A549 (cell line): ENCODE data around the gene ALAS2. TPM values are rescaled to one million over a fixed set of nuclear protein-coding genes. Genes with fewer than 3 reads are reported as not detected.
A peak's percentile ranks its signal among the peaks of the same experiment; 100 is the strongest.
"Not testable (repeated sequence)": the region's sequence is repeated elsewhere in the genome, so short reads cannot be mapped to it uniquely, and the experiment has no call there.

ENCODE experiments used
- ATAC-seq, 2 experiments: fragments of 200-7000 bp in 1 of 2; fragments of >200 bp in 1 of 2; cut with Nextera tagmentation in 1 of 2; cut with Tn5 transposase in 1 of 2; 3 replicates each; pipeline versions ENCODE4 v1.8.0 to v1.9.1; 2018 to 2020; ENCODE audit warnings: mild to moderate bottlenecking in 1 of 2, moderate library complexity in 1 of 2
- CTCF ChIA-PET: fragments of 300-600 bp; sonication (Branson Sonifier 250); formaldehyde crosslinking; extraction: SDS; loops from one replicate; lab custom pipeline; 2021; ENCODE audit warnings: antibody characterized with exemption, inconsistent platforms; lab: Yijun Ruan, JAX
- POLR2A ChIA-PET: fragments of 350-600 bp; formaldehyde crosslinking; extraction: SDS; loops from one replicate; lab custom pipeline; 2021; ENCODE audit warnings: antibody characterized with exemption, inconsistent platforms; lab: Yijun Ruan, JAX
- DNase-seq, 2 experiments: peaks; one replicate each; pipeline versions ENCODE4 v3.0.0 to v3.0.0-alpha.2; 2011 to 2016; ENCODE audit warnings: low read depth in 1 of 2, low spot score in 1 of 2
- FAIRE-seq: peaks from 2 replicates; lab custom pipeline; 2011; peaks lifted over from hg19 to GRCh38; lab: Jason Lieb, UNC
- H3K27ac ChIP-seq, 2 experiments: fragments of >200 bp; sonication (Bioruptor Twin); formaldehyde crosslinking; 3 replicates each; pipeline ENCODE4 v1.5.1; 2016 to 2017
- H3K4me1 ChIP-seq: fragments of >200 bp; sonication (Bioruptor Twin); formaldehyde crosslinking; 3 replicates; pipeline ENCODE4 v1.6.1; 2016
- H3K4me2 ChIP-seq: fragments of >200 bp; sonication (Bioruptor Twin); formaldehyde crosslinking; 3 replicates; pipeline ENCODE4 v1.6.1; 2016
- H3K4me3 ChIP-seq: fragments of >200 bp; sonication (Bioruptor Twin); formaldehyde crosslinking; 3 replicates; pipeline ENCODE4 v1.5.1; 2016
- H3K9me3 ChIP-seq: fragments of >200 bp; sonication (Bioruptor Twin); formaldehyde crosslinking; 3 replicates; pipeline ENCODE4 v1.6.1; 2016
- ATOH8 ChIP-seq: fragments of 250-450 bp; sonication (Bioruptor Pico); IDR thresholded peaks from 2 replicates; pipeline ENCODE4 v1.5.0; 2020; ENCODE audit warnings: low read depth, mild to moderate bottlenecking, moderate library complexity
- CBX8 ChIP-seq: fragments of 200-600 bp; sonication (generic); IDR thresholded peaks from 2 replicates; pipeline ENCODE4 v1.6.1; 2016
- CEBPB ChIP-seq, 2 experiments: fragments of >200 bp in 1 of 2; sonication (Bioruptor Twin) in 1 of 2; formaldehyde crosslinking in 1 of 2; IDR thresholded peaks; 2 replicates each; pipeline ENCODE4 v1.6.1; 2012 to 2016
- CHD4 ChIP-seq: fragments of 200-600 bp; sonication (generic); IDR thresholded peaks from 2 replicates; pipeline ENCODE4 v1.6.1; 2016; ENCODE audit warnings: antibody characterized with exemption, mild to moderate bottlenecking, borderline replicate concordance
- CTCF ChIP-seq: fragments of >200 bp; sonication (Bioruptor Twin); formaldehyde crosslinking; IDR thresholded peaks from 3 replicates; pipeline ENCODE4 v1.5.1; 2016
- EP300 ChIP-seq, 2 experiments: fragments of >200 bp; sonication (Bioruptor Twin); formaldehyde crosslinking; IDR thresholded peaks; 2 replicates in 1 of 2; 3 replicates in 1 of 2; pipeline ENCODE4 v1.6.1; 2016 to 2017
- ESRRA ChIP-seq: fragments of 150-350 bp; IDR thresholded peaks from 2 replicates; pipeline ENCODE4 v1.6.1; 2014; ENCODE audit warnings: mild to moderate bottlenecking, low read length, borderline replicate concordance
- FOSL2 ChIP-seq, 2 experiments: fragments of 450-650 bp in 1 of 2; fragments of >200 bp in 1 of 2; sonication (Bioruptor Twin) in 1 of 2; formaldehyde crosslinking; IDR thresholded peaks; 2 replicates each; pipeline versions ENCODE4 v1.5.0 to v1.6.1; 2016 to 2020; ENCODE audit warnings: mild to moderate bottlenecking in 1 of 2, moderate library complexity in 1 of 2
- HDAC2 ChIP-seq: fragments of 200-600 bp; sonication (generic); IDR thresholded peaks from 2 replicates; pipeline ENCODE4 v1.6.1; 2016
- HES2 ChIP-seq: fragments of >200 bp; sonication (Bioruptor Twin); formaldehyde crosslinking; IDR thresholded peaks from 2 replicates; pipeline ENCODE4 v1.6.1; 2016
- HOXA7 ChIP-seq: fragments of 250-450 bp; sonication (Bioruptor Pico); IDR thresholded peaks from 2 replicates; pipeline ENCODE4 v1.5.0; 2020; ENCODE audit warnings: mild to moderate bottlenecking, moderate library complexity
- JUN ChIP-seq, 2 experiments: fragments of >200 bp; sonication (Bioruptor Twin); formaldehyde crosslinking; IDR thresholded peaks; 2 replicates in 1 of 2; 3 replicates in 1 of 2; pipeline ENCODE4 v1.6.1; 2016 to 2017
- KDM5A ChIP-seq: fragments of 200-600 bp; sonication (generic); IDR thresholded peaks from 2 replicates; pipeline ENCODE4 v1.6.1; 2016; ENCODE audit warnings: antibody characterized with exemption, mild to moderate bottlenecking
- MAFK ChIP-seq: fragments of 450-650 bp; IDR thresholded peaks from 2 replicates; pipeline ENCODE4 v1.6.1; 2014; ENCODE audit not compliant: partially characterized antibody
- MAX ChIP-seq: IDR thresholded peaks from 2 replicates; pipeline ENCODE4 v1.6.1; 2012
- PHF8 ChIP-seq: fragments of 200-600 bp; sonication (generic); IDR thresholded peaks from 2 replicates; pipeline ENCODE4 v1.6.1; 2016; ENCODE audit warnings: low read depth, mild to moderate bottlenecking, antibody characterized with exemption, moderate library complexity, borderline replicate concordance
- POLR2AphosphoS2 ChIP-seq: conservative IDR thresholded peaks from 2 replicates; pipeline ENCODE4 v1.6.1; 2012; ENCODE audit warnings: low read length, improper control_type of control experiment, inconsistent platforms
- RAD21 ChIP-seq, 2 experiments: fragments of >200 bp in 1 of 2; sonication (Bioruptor Twin) in 1 of 2; formaldehyde crosslinking in 1 of 2; IDR thresholded peaks in 1 of 2; conservative IDR thresholded peaks in 1 of 2; 2 replicates in 1 of 2; 3 replicates in 1 of 2; pipeline ENCODE4 v1.6.1; 2012 to 2018; ENCODE audit warnings: inconsistent platforms in 1 of 2
- RCOR1 ChIP-seq: fragments of 150-350 bp; IDR thresholded peaks from 2 replicates; pipeline ENCODE4 v1.6.1; 2014; ENCODE audit warnings: antibody characterized with exemption, low read length, low read depth
- SMC3 ChIP-seq: fragments of >200 bp; sonication (Bioruptor Twin); formaldehyde crosslinking; IDR thresholded peaks from 3 replicates; pipeline ENCODE4 v1.6.1; 2018; ENCODE audit warnings: inconsistent platforms
- SREBF2 ChIP-seq: fragments of 450-650 bp; IDR thresholded peaks from 2 replicates; pipeline ENCODE4 v1.6.1; 2014; ENCODE audit warnings: mild to moderate bottlenecking, moderate library complexity
- ZNF302 ChIP-seq: fragments of 250-450 bp; sonication (Bioruptor Pico); IDR thresholded peaks from 2 replicates; pipeline ENCODE4 v1.9.0; 2021; ENCODE audit warnings: inconsistent platforms, mild to moderate bottlenecking, moderate library complexity
- ZSCAN20 ChIP-seq: fragments of 250-450 bp; sonication (Bioruptor Pico); IDR thresholded peaks from 2 replicates; pipeline ENCODE4 v1.8.0; 2022; ENCODE audit warnings: mild to moderate bottlenecking, moderate library complexity
- WGBS: methylation state at CpG from one replicate; pipeline ENCODE4 v1.1.6; 2017; ENCODE audit errors: missing lambda C conversion rate; 5-methylcytosine and 5-hydroxymethylcytosine counted together
- polyA plus RNA-seq, 4 experiments: library from polyadenylated mRNA; depleted of rRNA in 3 of 4; stranded (reverse); fragments of >200 nt; fragmentation: RNase III in 1 of 4; extraction: RNeasy Plus Mini Kit Qiagen cat#74134 plus additional on column Dnase treatment in 1 of 4; gene quantifications; 2 replicates in 3 of 4; 3 replicates in 1 of 4; pipeline ENCODE4 v1.2.3, GENCODE V29; 2011 to 2017
- TF ChIP-seq, protein P1 (sequence below): fragments of 250-450 bp; sonication (Bioruptor Pico); IDR thresholded peaks from 2 replicates; pipeline ENCODE4 v1.5.0; 2021; ENCODE audit warnings: mild to moderate bottlenecking, moderate library complexity, borderline replicate concordance
- TF ChIP-seq, protein P2 (sequence below): fragments of >200 bp; sonication (Bioruptor Twin); formaldehyde crosslinking; IDR thresholded peaks from 3 replicates; pipeline ENCODE4 v1.6.1; 2016

The ALAS2 gene
- polyA plus RNA-seq, 2 of the 4 experiments (the other 2 are of a cell fraction): not detected

- Histone ChIP-seq H3K4me2 (peak overlapping the region; percentile 21; the same call in 2 of the 3 replicates), H3K27ac (no peak overlapping the region), H3K9me3 (no peaks in the 10 kb centered on the region), H3K4me3 (no peak overlapping the region), H3K4me1 (no peaks in the 10 kb centered on the region)
- 17% methylated on average over 5 of the region's 5 CpGs for WGBS
- FAIRE-seq (no peak), ATAC-seq (peak; percentile 64 to 81; a peak in 5 of 6 replicates), DNase-seq (peak; percentile 2 to 33)
- no peak for TF ChIP-seq HDAC2
- peak; percentile 67 for TF ChIP-seq CTCF
- no peak for TF ChIP-seq ZSCAN20
- TF ChIP-seq EP300 (IDR thresholded peaks at IDR 0.05): no peak
- TF ChIP-seq RAD21 (conservative IDR thresholded peaks at IDR 0.05 in 1 of 2, IDR thresholded peaks at IDR 0.05 in 1 of 2): peak; percentile 77 to 83
- TF ChIP-seq, protein P1, sequence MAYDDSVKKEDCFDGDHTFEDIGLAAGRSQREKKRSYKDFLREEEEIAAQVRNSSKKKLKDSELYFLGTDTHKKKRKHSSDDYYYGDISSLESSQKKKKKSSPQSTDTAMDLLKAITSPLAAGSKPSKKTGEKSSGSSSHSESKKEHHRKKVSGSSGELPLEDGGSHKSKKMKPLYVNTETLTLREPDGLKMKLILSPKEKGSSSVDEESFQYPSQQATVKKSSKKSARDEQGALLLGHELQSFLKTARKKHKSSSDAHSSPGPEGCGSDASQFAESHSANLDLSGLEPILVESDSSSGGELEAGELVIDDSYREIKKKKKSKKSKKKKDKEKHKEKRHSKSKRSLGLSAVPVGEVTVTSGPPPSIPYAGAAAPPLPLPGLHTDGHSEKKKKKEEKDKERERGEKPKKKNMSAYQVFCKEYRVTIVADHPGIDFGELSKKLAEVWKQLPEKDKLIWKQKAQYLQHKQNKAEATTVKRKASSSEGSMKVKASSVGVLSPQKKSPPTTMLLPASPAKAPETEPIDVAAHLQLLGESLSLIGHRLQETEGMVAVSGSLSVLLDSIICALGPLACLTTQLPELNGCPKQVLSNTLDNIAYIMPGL (CRISPR knock-in tag): no peak
- TF ChIP-seq SREBF2: no peak
- no peak for TF ChIP-seq MAFK
- TF ChIP-seq FOSL2 (IDR thresholded peaks at IDR 0.05): no peak
- no peak for TF ChIP-seq FOSL2 (CRISPR knock-in tag; IDR thresholded peaks at IDR 0.05)
- TF ChIP-seq CHD4: no peak
- no peak for TF ChIP-seq ESRRA
- no peak for TF ChIP-seq CEBPB (IDR thresholded peaks at IDR 0.05)
- TF ChIP-seq PHF8: no peak
- peak; percentile 60 for TF ChIP-seq SMC3
- TF ChIP-seq RCOR1: no peak
- ChIA-PET CTCF (interaction anchor here (0.7 to 1.3 kb wide), 8 partner anchors 40 to 1175 kb away, joined by 3 to 13 read pairs (median 4); no protein-coding TSS in a partner anchor), POLR2A (interaction anchor here (1.2 kb wide), 1 partner anchor 418 kb away, joined by 7 read pairs; no protein-coding TSS in a partner anchor)
Measured at GRCh38 chrX:55057675-55058249, 27.0 kb upstream of the ALAS2 start.

DNA sequence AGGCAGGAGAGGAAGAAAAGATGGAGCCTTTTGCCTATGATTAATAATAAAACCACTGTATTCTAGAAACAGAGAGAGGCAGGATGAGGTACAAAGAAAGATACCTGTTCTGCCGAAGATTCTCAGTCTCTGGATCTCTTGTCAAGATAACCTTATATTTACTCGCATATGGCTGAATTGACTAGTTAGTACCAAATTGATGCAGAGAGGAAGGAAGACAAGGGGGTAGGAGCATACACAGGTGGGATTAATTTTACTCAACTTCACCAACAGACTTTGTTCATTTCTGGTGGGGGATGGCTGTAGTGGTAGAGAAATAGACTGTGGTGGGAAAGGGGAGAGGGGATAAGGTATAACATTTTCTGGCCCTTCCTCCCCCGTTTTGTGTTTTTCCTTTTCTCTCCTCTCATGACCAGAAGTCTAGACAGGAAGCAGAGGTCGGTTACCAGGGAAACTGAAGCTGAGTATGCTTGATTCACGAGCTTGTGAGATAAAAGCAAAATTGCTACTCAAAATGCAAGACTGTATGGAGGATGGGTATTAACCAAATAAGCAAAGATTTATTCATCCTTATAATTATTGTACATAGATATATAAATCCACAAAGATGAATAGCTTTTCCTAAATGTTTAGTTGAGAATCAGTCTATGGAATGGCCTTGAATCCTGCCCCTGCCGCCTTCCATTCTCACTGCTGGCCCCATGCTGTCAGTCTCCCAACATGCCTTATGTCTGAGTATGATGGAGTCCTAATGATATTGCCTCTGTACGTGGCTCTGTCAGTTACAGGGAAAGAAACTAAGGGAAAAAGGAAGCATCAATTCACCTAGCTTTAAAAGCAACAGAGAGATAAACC, 26.3 kb upstream of the ALAS2 start:
- Histone ChIP-seq H3K4me2 (peak overlapping the region; percentile 21; the same call in 2 of the 3 replicates), H3K4me1 (no peaks in the 10 kb centered on the region), H3K9me3 (no peaks in the 10 kb centered on the region), H3K4me3 (no peak overlapping the region), H3K27ac (no peak overlapping the region)
- WGBS: 11% methylated on average over 7 of the region's 7 CpGs
- POLR2A ChIA-PET: interaction anchor here (1.2 kb wide), 1 partner anchor 417 kb away, joined by 7 read pairs; no protein-coding TSS in a partner anchor
- DNase-seq (no peak), FAIRE-seq (no peak), ATAC-seq (no peak)
- CTCF ChIA-PET: interaction anchor here (0.6 to 1.3 kb wide), 11 partner anchors 40 to 1174 kb away, joined by 3 to 13 read pairs (median 3); no protein-coding TSS in a partner anchor
- TF ChIP-seq SREBF2: no peak
- TF ChIP-seq ATOH8 (CRISPR knock-in tag): no peak
- TF ChIP-seq KDM5A: no peak
- no peak for TF ChIP-seq MAX
- TF ChIP-seq, protein P2, sequence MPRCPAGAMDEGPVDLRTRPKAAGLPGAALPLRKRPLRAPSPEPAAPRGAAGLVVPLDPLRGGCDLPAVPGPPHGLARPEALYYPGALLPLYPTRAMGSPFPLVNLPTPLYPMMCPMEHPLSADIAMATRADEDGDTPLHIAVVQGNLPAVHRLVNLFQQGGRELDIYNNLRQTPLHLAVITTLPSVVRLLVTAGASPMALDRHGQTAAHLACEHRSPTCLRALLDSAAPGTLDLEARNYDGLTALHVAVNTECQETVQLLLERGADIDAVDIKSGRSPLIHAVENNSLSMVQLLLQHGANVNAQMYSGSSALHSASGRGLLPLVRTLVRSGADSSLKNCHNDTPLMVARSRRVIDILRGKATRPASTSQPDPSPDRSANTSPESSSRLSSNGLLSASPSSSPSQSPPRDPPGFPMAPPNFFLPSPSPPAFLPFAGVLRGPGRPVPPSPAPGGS: no peak
- no peak for TF ChIP-seq RAD21 (conservative IDR thresholded peaks at IDR 0.05 in 1 of 2, IDR thresholded peaks at IDR 0.05 in 1 of 2)
- TF ChIP-seq CBX8: no peak
- no peak for TF ChIP-seq HOXA7 (CRISPR knock-in tag)
- TF ChIP-seq HES2: no peak
- no peak for TF ChIP-seq POLR2AphosphoS2
- no peak for TF ChIP-seq ZNF302 (CRISPR knock-in tag)
- TF ChIP-seq JUN (IDR thresholded peaks at IDR 0.05): no peak

- H3K27ac ChIP-seq, CTCF ChIA-PET, ATAC-seq, H3K9me3 ChIP-seq, H3K4me2 ChIP-seq, FAIRE-seq, H3K4me1 ChIP-seq, H3K4me3 ChIP-seq, POLR2A ChIA-PET, DNase-seq: not testable (repeated sequence)
- WGBS: 30% methylated on average over 2 of the region's 2 CpGs
Measured at GRCh38 chrX:55050599-55050998, 19.8 kb upstream of the ALAS2 start.
